Measurements from ENCODE around the gene ZNF701.
"Not testable (repeated sequence)": the region's sequence is repeated elsewhere in the genome, so short reads cannot be mapped to it uniquely, and the experiment has no call there.

Gene ZNF701

DNA sequence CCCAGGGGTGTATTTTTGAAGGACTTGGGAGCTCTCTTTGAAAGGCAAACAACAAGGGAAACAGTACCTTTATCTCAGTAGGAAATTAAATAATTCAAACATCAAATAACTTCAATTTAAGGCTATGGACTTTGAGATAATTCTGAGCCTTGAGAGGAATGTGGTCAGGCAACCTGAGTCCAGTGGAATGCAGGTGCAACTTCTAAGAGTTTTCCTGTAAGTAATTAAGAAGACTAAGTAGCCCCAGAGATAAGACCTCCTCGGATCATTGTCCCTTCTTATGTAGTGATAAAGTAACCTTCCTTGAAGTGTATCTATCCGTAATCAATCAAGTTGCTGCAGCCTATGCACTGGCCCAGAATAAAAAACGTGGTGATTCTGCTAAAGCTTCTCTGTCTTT, 29.2 kb downstream of the ZNF701 start:
- no peak overlapping the region for H3K27ac Mint-ChIP-seq
- H3K27me3 Mint-ChIP-seq, result no peaks in the 10 kb centered on the region
- H3K4me3 Mint-ChIP-seq, result no peak overlapping the region
- peaks cover 17% of the 10 kb centered on the region for H3K4me1 Mint-ChIP-seq
- DNase-seq (no peak), ATAC-seq (no peak)
- peaks cover 63% of the 10 kb centered on the region for H3K36me3 Mint-ChIP-seq (ENCODE audit: low read depth)
- peaks cover 33% of the 10 kb centered on the region for H3K9me3 Mint-ChIP-seq

DNA sequence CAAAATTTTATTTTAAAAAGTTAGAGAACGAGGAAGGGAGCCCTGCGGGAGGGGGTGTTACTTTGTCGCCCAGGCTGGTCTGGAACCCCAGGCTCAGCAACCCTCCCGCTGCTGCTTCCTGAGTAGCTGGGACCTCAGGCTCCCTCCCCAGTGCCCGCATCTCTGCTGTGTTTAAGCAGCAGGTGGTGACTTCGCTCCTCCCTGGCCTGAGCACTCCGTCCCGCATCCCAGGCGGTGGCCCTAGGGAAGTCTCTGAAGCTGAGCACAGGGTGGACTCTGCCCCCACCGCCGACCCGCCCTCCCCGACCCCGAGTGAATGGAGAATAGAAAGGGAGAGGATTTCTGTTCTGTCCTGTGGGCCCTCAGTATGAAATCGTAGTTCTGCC, 30.5 kb downstream of the ZNF701 start:
- ATAC-seq (peak; percentile 11), DNase-seq (no peak)
- Mint-ChIP-seq H3K9me3 (peaks cover 39% of the 10 kb centered on the region), H3K27ac (no peak overlapping the region), H3K36me3 (ENCODE audit: low read depth) (peaks cover 61% of the 10 kb centered on the region), H3K4me1 (peaks cover 24% of the 10 kb centered on the region), H3K27me3 (no peaks in the 10 kb centered on the region), H3K4me3 (peak overlapping the region; percentile 84)

DNA sequence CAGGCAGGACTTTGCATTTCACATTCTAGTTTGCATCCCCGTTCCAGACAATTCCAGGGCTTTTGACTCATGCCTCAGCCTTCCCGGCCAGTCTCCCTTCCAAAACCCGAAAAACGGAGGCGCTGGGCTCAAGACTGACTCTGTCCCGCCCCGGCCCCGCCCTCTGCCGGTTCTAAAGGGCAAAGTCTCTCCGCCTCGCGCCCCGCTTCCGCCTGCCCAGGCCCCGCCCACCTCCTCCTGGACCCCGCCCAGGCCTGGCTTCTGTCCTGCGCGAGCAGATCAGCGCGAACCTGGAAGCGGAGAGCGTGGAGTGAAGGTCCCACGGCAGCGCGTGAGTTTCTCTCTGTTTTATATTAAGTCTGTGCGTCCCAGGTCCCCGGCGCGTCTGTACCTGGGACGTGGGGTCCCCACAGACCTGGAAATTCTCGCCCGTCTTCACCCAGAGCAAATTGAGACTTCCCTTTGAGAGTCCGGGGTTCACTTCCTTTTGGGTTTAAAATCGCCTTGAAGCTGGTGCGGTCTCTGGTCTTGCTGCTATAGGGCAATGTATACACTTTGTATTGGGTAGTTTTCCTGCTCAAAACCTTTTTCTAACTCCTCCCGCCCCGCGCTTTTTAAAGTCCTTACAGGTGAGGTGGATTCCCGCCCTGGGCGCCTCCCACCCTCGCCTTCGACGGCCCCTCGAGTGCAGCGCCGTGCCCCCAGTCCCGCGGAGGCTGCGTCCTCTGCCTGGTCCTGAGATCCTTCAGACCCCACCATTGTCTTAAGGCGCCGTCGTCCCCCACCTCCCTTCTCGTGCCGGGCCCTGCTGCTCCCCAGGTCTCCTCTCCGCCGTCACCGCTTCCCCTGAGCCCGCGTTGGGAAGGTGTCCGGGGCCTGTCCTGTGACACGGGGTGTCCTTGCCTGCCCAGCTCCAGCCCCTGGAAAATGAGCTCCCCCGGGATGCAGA, 31.2 kb downstream of the ZNF701 start:
- peaks cover 37% of the 10 kb centered on the region for H3K9me3 Mint-ChIP-seq
- H3K36me3 Mint-ChIP-seq (ENCODE audit: low read depth), result peaks cover 61% of the 10 kb centered on the region
- H3K27me3 Mint-ChIP-seq, result no peaks in the 10 kb centered on the region
- peaks cover 27% of the 10 kb centered on the region for H3K4me1 Mint-ChIP-seq
- peak overlapping the region; percentile 84 for H3K4me3 Mint-ChIP-seq
- peak overlapping the region; percentile 69 for H3K27ac Mint-ChIP-seq
- ATAC-seq, result peak; percentile 97
- peak; percentile 95 for DNase-seq

DNA sequence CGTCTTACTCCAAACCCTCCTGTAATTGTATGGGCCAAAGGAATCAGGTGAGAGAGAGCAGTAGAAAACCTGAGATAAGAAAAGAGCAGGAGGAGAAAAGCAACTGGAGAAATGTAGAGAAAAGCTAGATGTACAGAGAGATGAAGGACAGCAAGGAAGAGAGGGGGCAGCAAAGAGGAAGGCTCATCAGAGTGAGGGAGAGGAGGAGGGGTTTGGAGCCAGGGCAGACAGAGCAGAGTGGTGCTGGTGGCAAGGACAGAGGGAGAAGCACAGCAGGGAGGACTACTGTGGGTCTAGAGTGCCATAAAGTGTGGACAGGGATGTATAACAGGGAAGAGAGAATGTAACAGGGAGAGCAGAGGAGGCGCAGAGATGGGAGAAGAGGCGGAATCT, 31.9 kb downstream of the ZNF701 start:
- not testable (repeated sequence) for DNase-seq, H3K27me3 Mint-ChIP-seq, ATAC-seq
- Mint-ChIP-seq H3K9me3 (peaks cover 37% of the 10 kb centered on the region), H3K4me1 (peaks cover 29% of the 10 kb centered on the region), H3K27ac (peak overlapping the region; percentile 69), H3K36me3 (ENCODE audit: low read depth) (peaks cover 61% of the 10 kb centered on the region), H3K4me3 (peak overlapping the region; percentile 84)

DNA sequence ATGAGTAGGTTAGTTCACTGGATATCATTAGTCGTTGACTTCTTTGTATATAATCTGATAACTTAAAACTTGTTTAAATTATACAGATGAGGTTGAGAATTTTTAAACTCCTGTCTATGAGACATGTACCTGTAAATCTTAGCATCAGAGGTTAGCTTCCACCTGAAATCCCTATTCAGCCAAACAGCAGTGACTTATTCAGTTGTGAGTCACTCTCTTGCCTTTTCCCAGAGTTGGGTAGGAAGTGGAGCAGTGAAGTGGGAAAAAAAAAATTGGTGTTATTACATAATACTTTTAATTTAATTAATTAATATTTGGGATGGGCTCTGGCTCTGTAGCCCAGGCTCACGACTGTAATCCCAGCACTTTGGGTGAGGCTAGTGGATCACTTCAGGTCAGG, 32.9 kb downstream of the ZNF701 start:
- H3K27ac Mint-ChIP-seq, result no peak overlapping the region
- DNase-seq, result no peak
- H3K9me3 Mint-ChIP-seq, result peaks cover 32% of the 10 kb centered on the region
- peaks cover 53% of the 10 kb centered on the region for H3K36me3 Mint-ChIP-seq (ENCODE audit: low read depth)
- peaks cover 29% of the 10 kb centered on the region for H3K4me1 Mint-ChIP-seq
- ATAC-seq, result no peak
- no peak overlapping the region for H3K4me3 Mint-ChIP-seq
- H3K27me3 Mint-ChIP-seq, result no peaks in the 10 kb centered on the region

DNA sequence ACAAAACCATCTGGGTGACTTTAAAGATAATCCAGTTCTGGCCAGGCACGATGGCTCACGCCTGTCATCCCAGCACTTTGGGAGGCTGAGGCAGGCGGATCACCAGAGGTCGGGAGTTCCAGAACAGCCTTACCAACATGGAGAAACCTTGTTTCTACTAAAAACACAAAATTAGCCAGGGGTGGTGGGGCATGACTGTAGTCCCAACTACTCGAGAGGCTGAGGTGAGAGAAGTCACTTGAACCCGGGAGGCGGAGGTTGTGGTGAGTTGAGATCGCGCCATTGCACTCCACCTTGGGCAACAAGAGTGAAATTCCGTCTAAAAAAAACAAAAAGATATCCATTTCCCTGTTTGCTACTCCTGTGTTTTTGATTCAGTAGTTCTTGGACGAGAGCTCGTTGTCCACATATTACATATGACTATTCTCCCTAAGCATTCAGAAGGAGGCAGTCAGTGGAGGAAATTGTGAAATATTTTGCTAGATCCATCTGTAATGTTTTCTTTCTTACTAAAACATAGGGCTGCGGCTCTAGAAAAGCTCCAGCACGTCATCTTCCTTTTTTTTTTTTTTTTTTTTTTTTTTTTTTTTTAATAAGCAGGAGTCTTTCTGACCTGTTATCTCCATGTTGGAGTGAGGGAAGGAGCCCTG, 33.6 kb downstream of the ZNF701 start:
- Mint-ChIP-seq H3K27ac (no peak overlapping the region), H3K9me3 (peaks cover 33% of the 10 kb centered on the region), H3K4me3 (no peak overlapping the region), H3K27me3 (no peaks in the 10 kb centered on the region), H3K4me1 (peaks cover 29% of the 10 kb centered on the region), H3K36me3 (ENCODE audit: low read depth) (peaks cover 54% of the 10 kb centered on the region)
- ATAC-seq (no peak), DNase-seq (no peak)

DNA sequence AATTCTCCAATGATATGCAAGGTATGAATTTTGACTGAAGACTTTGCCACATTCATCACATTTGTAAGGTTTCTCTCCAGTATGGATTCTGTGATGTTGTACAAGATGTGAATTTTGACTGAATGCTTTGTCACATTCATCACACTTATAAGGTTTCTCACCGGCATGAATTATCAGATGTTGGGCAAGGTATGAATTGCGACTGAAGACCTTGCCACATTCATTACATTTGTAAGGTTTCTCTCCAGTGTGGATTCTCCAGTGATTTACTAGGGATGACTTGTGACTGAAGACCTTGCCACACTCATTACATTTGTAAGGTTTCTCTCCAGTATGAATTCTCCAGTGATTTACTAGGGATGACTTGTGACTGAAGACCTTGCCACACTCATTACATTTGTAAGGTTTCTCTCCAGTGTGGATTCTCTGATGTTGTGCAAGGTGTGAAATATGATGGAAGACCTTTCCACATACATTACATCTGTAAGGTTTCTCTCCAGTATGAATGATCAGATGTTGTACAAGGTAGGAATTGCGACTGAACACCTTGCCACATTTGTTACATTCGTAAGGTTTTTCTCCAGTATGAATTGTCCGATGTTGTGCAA, 43.3 kb downstream of the ZNF701 start:
- Mint-ChIP-seq H3K4me3 (no peak overlapping the region), H3K27ac (no peak overlapping the region), H3K27me3 (no peaks in the 10 kb centered on the region), H3K36me3 (ENCODE audit: low read depth) (peaks cover 85% of the 10 kb centered on the region), H3K4me1 (no peaks in the 10 kb centered on the region), H3K9me3 (peaks cover 44% of the 10 kb centered on the region)
- DNase-seq, result no peak
- ATAC-seq, result no peak

DNA sequence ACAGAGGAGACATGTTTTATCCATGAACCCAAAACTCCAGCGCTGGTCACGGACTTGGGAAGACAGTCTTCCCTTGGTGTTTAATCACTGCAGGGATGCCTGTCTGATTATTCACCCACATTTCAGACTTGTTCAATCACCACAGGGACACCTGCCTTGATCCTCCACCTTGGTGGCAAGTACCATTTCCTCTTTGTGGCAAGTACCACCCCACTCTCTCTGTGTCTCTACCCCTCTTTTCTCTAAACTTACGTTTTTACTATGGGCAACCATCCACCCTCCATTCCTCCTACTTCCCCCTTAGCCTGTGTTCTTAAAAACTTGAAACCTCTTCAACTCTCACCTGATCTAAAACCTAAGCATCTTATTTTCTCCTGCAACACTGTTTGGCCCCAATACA, 51.3 kb downstream of the ZNF701 start:
- peaks cover 34% of the 10 kb centered on the region for H3K36me3 Mint-ChIP-seq (ENCODE audit: low read depth)
- no peak for ATAC-seq

DNA sequence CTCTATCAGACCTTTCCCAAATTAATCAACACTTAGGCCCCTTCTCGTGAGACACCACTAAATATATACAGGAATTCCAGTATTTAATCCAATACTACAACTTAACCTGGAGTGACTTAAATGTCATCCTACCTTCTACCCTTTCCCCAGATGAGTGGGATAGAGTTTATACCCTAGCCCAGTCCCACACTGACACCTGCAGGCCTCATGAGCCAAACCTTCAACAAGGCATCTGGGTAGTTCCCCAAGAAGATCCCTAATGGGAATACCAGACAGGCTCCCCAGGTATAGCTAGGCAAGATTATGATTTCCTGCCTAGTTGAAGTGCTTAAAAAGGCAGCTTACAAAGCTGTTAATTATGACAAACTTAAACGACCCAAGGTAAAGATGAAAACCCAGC, 52.2 kb downstream of the ZNF701 start:
- Mint-ChIP-seq H3K27ac (no peak overlapping the region), H3K27me3 (no peaks in the 10 kb centered on the region), H3K9me3 (peaks cover 20% of the 10 kb centered on the region), H3K4me3 (no peak overlapping the region), H3K4me1 (peaks cover 11% of the 10 kb centered on the region), H3K36me3 (ENCODE audit: low read depth) (peaks cover 25% of the 10 kb centered on the region)
- DNase-seq (no peak), ATAC-seq (no peak)

More for the DNA sequence above, 51.3 kb downstream of the ZNF701 start:
- Mint-ChIP-seq H3K27me3 (no peaks in the 10 kb centered on the region), H3K27ac (peak overlapping the region; percentile 37), H3K4me1 (peaks cover 11% of the 10 kb centered on the region), H3K4me3 (no peak overlapping the region), H3K9me3 (peaks cover 27% of the 10 kb centered on the region)
- no peak for DNase-seq

DNA sequence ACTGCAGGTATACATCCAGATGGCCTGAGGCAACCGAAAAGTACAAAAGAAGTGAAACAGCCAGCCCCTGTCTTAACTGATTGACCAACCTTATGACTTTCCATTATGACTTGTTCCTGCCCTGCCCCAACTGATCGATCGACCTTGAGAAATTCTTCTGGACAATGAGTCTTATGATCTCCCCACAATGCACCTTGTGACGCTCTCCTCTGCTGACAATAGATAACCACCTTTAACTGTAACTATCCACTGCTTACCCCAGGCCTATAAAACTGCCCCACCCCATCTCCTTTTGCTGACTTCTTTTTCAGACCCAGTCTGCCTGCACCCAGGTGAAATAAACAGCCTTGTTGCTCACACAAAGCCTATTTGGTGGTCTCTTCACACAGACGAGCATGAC, 56.8 kb downstream of the ZNF701 start:
- DNase-seq (no peak), ATAC-seq (no peak)
- Mint-ChIP-seq H3K4me1 (peaks cover 4% of the 10 kb centered on the region), H3K36me3 (ENCODE audit: low read depth) (peaks cover 35% of the 10 kb centered on the region), H3K4me3 (no peak overlapping the region), H3K9me3 (peaks cover 9% of the 10 kb centered on the region), H3K27me3 (no peaks in the 10 kb centered on the region), H3K27ac (no peak overlapping the region)

DNA sequence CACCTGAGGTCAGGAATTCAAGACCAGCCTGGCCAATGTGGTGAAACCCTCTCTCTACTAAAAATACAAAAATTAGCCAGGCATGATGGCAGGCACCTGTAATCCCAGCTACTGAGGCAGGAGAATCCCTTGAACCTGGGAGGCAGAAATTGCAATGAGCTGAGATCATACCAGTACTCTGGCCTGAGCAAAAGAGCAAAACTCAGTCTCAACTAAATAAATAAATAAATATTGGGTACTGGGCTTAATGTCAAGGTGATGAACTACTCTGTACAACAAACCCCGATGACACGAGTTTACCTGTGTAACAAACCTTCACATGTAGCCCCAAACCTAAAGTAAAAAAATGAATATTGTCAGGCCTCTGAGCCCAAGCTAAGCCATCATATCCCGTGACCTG, 57.4 kb downstream of the ZNF701 start:
- not testable (repeated sequence) for ATAC-seq, H3K27me3 Mint-ChIP-seq, H3K27ac Mint-ChIP-seq, DNase-seq, H3K4me1 Mint-ChIP-seq, H3K4me3 Mint-ChIP-seq, H3K9me3 Mint-ChIP-seq
- H3K36me3 Mint-ChIP-seq (ENCODE audit: low read depth), result peaks cover 38% of the 10 kb centered on the region

DNA sequence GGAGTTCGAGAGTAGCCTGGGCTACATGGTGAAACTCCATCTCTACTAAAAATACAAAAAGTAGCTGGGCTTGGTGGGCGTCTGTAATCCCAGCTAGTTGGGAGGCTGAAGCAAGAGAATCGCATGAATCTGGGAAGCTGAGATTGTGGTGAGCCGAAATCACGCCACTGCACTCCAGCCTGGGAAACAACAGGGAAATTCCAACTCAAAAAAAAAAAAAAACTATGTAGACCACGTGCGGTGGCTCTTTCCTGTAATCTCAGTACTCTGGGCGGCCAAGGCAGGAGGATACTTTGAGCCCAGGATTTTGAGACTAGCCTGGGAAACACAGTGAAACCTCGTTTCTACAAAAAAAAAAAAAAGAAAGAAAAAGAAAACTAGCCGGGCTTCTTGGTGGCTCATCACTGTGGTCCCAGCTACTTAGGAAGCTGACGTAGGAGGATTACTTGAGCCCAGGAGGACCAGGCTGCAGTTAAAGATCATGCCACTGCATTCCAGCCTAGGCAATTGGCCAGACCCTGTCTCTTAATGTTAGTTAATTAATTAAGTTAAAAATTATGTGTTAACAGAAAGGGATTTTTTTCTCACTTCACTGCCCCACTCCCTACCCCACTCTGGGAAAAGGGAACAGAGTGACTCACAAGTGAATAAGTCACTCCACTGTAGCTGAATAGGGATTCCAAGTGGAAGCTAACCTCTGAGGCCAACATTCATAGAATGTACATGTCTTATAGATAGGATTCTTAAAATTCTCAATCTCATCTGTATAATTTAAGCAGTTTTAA, 65.9 kb downstream of the ZNF701 start:
- DNase-seq (no peak), ATAC-seq (no peak)
- Mint-ChIP-seq H3K27me3 (no peaks in the 10 kb centered on the region), H3K4me1 (peaks cover 19% of the 10 kb centered on the region), H3K9me3 (peaks cover 19% of the 10 kb centered on the region), H3K36me3 (ENCODE audit: low read depth) (peaks cover 37% of the 10 kb centered on the region), H3K4me3 (no peak overlapping the region), H3K27ac (no peak overlapping the region)
